Lower leg skin (tissue), 4 donors: ENCODE measurements around the gene FUT8. TPM values are rescaled to one million over a fixed set of nuclear protein-coding genes. Genes with fewer than 3 reads are reported as not detected.

ENCODE experiments used
- DNase-seq, 2 donors: peaks; one replicate each; pipeline ENCODE4 v3.0.0-alpha.2; 2019; ENCODE audit warnings: low spot score in 2 of 2
- H3K4me3 ChIP-seq: fragments of 200-600 bp; sonication (generic); 2 replicates; pipeline ENCODE4 v1.5.1; 2017; ENCODE audit warnings: mild to moderate bottlenecking, low read depth; ENCODE audit not compliant: poor library complexity, severe bottlenecking
- POLR2A ChIP-seq, 2 donors: fragments of 450-650 bp; IDR thresholded peaks; one replicate each; pipeline ENCODE4 v1.6.1; 2016 to 2017; ENCODE audit warnings: antibody characterized with exemption in 2 of 2, mild to moderate bottlenecking in 1 of 2, moderate library complexity in 1 of 2
- WGBS, 2 donors: methylation state at CpG; one replicate each; pipeline ENCODE4 v1.1.5; 2018; 5-methylcytosine and 5-hydroxymethylcytosine counted together
- intact Hi-C: fragments of 100-400 bp; cut with DNase I; formaldehyde crosslinking; loops from one replicate; pipeline ENCODE4 v1.15.0; 2023; ENCODE audit warnings: low total_unique reads
- total RNA-seq, 4 donors: library from RNA; depleted of rRNA; stranded (reverse); fragments of >200 nt; gene quantifications; one replicate each; pipeline ENCODE4 v1.1.0, GENCODE V29; 2016
- TF ChIP-seq, protein P1 (sequence below), 3 donors: fragments of 450-650 bp; IDR thresholded peaks; one replicate each; pipeline ENCODE4 v1.5.1; 2016; ENCODE audit warnings: antibody characterized with exemption in 3 of 3, mild to moderate bottlenecking in 3 of 3, moderate library complexity in 2 of 3

Gene FUT8
- total RNA-seq, 4 donors from 2014 or later: 17.9 to 28.0 (median 25.2) TPM

GRCh38 chr14:65496178-65496993, 83.9 kb downstream of the FUT8 start:
- no peak overlapping the region for H3K4me3 ChIP-seq
- TF ChIP-seq, protein P1, sequence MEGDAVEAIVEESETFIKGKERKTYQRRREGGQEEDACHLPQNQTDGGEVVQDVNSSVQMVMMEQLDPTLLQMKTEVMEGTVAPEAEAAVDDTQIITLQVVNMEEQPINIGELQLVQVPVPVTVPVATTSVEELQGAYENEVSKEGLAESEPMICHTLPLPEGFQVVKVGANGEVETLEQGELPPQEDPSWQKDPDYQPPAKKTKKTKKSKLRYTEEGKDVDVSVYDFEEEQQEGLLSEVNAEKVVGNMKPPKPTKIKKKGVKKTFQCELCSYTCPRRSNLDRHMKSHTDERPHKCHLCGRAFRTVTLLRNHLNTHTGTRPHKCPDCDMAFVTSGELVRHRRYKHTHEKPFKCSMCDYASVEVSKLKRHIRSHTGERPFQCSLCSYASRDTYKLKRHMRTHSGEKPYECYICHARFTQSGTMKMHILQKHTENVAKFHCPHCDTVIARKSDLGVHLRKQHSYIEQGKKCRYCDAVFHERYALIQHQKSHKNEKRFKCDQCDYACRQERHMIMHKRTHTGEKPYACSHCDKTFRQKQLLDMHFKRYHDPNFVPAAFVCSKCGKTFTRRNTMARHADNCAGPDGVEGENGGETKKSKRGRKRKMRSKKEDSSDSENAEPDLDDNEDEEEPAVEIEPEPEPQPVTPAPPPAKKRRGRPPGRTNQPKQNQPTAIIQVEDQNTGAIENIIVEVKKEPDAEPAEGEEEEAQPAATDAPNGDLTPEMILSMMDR (IDR thresholded peaks at IDR 0.05): no peak
- no peak for TF ChIP-seq POLR2A (IDR thresholded peaks at IDR 0.05)
- no peak for DNase-seq
- intact Hi-C loops: no loop called here
- 95 to 97% methylated on average over 6 of the region's 6 CpGs for WGBS, 2 donors

DNA sequence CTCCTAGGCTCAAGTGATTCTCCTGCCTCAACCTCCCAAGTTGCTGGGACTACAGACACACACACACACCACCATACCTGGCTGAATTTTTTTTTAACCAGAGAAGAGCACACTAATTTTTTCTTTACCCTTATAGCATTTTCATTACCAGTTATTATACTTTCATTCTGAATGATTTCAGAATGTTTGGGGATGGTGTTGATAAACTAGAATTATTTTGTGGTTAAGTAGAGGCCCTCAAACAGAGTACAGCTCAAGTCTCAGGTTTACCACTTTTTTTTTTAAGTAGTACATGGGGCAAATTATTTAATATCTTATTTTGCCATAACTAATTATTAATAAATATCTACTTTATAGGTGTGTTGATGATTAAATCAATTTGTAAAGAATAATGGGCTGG, 86.6 kb downstream of the FUT8 start:
- intact Hi-C loops: no loop called here
- no peak overlapping the region for H3K4me3 ChIP-seq

DNA sequence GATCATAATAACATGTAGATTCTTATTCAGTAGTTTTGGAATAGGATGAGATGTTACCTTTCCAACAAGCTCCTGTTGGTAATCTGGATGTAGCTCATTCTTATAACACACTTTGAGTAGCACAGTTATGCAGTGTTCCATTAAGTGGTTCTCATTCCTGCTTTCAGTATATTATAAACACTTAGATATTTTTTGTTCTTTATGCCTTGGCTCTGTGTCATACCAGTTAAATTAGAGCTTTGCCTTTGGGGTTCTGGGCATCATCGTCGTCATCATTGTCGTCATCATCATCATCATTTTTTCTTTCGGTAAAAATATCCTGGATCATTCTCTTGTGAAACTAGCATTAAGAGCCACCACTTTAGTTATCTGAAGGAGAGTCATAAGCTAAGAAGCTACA, 87.5 kb downstream of the FUT8 start:
- TF ChIP-seq, protein P1 (IDR thresholded peaks at IDR 0.05): no peak
- TF ChIP-seq POLR2A (IDR thresholded peaks at IDR 0.05): no peak
- intact Hi-C loops: no loop called here
- WGBS, 2 donors: 95 to 98% methylated on average over 4 of the region's 4 CpGs
- no peak for DNase-seq
- no peak overlapping the region for H3K4me3 ChIP-seq

More for the DNA sequence above, 86.6 kb downstream of the FUT8 start:
- TF ChIP-seq POLR2A (IDR thresholded peaks at IDR 0.05): no peak
- TF ChIP-seq, protein P1 (IDR thresholded peaks at IDR 0.05): no peak
- no peak for DNase-seq

DNA sequence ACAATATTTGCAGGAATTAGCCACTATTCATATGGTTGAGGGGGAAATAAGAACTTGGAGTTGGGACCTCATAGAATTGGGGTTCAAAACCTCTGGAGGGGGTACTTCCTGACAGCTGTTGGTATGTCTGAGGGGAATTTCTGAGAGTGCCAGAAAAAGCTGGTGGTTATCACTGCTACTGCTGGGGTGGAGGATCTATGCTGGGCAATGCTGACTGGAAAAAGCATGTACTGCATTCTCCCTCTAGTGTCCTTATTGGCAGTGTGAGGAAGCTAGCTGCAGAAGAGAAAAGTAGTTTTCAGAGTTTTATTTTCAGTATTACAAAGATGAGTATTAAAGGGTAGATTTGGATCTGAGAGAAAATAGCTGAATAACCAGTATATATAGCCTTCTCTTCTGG, 88.8 kb downstream of the FUT8 start:
- intact Hi-C loops: no loop called here
- no peak for DNase-seq
- no peak overlapping the region for H3K4me3 ChIP-seq
- TF ChIP-seq, protein P1 (IDR thresholded peaks at IDR 0.05): no peak
- no peak for TF ChIP-seq POLR2A (IDR thresholded peaks at IDR 0.05)

DNA sequence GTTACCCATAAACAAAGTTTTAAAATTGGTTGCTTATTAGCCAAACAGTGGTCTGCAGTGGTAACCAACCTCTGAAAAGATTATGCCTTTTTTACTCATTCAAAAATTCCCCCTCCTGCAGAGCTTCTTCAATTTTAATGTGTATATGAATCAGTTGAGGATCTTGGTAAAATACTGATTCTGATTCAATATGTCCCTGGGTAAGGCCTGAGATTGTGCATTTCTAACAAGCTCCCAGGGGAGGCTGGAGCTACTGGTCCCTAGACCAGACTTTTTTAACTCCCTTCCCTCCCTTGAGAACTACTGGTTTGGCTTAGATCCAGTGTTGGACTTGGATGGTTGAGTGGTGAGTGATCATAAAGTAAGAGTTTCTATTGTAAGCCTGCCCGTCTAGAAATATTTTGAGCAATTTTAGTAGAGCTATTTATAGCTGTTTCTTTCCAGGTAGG, 90.2 kb downstream of the FUT8 start:
- WGBS, 2 donors: 33 to 43% methylated on average over 1 of the region's 1 CpG
- no peak overlapping the region for H3K4me3 ChIP-seq
- no peak for DNase-seq
- TF ChIP-seq POLR2A (IDR thresholded peaks at IDR 0.05): no peak
- TF ChIP-seq, protein P1 (IDR thresholded peaks at IDR 0.05): no peak
- intact Hi-C loops: no loop called here

- no peak for DNase-seq
- TF ChIP-seq POLR2A (IDR thresholded peaks at IDR 0.05): no peak
- TF ChIP-seq, protein P1 (IDR thresholded peaks at IDR 0.05): no peak
- H3K4me3 ChIP-seq: no peak overlapping the region
- intact Hi-C loops: no loop called here
- 73 to 83% methylated on average over 3 of the region's 3 CpGs for WGBS, 2 donors
Observed at GRCh38 chr14:65503771-65504170, 91.2 kb downstream of the FUT8 start.
